GM21390 (cell line): ENCODE data around the gene LRP1.
A peak's percentile ranks its signal among the peaks of the same experiment; 100 is the strongest.

Experiments used
- ATAC-seq: cut with Tn5 transposase; IDR thresholded peaks from one replicate; pipeline ENCODE4 v1.9.1; 2021; ENCODE audit not compliant: unreplicated experiment

LRP1 gene

GRCh38 chr12:57127726-57128518, at the start of gene LRP1:
Gene LRP1 (plus strand): TSS chr12:57128483. CDS start chr12:57128965, 482 bp downstream.
- ATAC-seq: no peak

- peak; percentile 96 for ATAC-seq
Observed at GRCh38 chr12:57078519-57079404, 49.5 kb upstream of the LRP1 start, which contains the start of gene NEMP1. Gene NEMP1 (minus strand): TSS chr12:57078791. CDS start chr12:57078745, 46 bp downstream.

- ATAC-seq: no peak
Observed at GRCh38 chr12:57079821-57080220, 48.5 kb upstream of the LRP1 start.

GRCh38 chr12:57080855-57081254, 47.4 kb upstream of the LRP1 start:
- no peak for ATAC-seq

GRCh38 chr12:57085999-57086492, 42.2 kb upstream of the LRP1 start:
- no peak for ATAC-seq

GRCh38 chr12:57086493-57087009, 41.7 kb upstream of the LRP1 start:
- no peak for ATAC-seq

GRCh38 chr12:57087010-57087690, 41.1 kb upstream of the LRP1 start:
- ATAC-seq: peak; percentile 28

GRCh38 chr12:57087691-57088353, 40.5 kb upstream of the LRP1 start:
- ATAC-seq: peak; percentile 28

GRCh38 chr12:57088354-57089270, 39.7 kb upstream of the LRP1 start, which contains the start of gene NAB2:
Gene NAB2 (plus strand): TSS chr12:57089114. CDS start chr12:57089272, 158 bp downstream.
- ATAC-seq: peak; percentile 52

- ATAC-seq: no peak
Observed at GRCh38 chr12:57089271-57090245, 38.7 kb upstream of the LRP1 start.

GRCh38 chr12:57090490-57090889, 37.8 kb upstream of the LRP1 start:
- no peak for ATAC-seq

- ATAC-seq: no peak
Observed at GRCh38 chr12:57090924-57091637, 37.2 kb upstream of the LRP1 start.

GRCh38 chr12:57091638-57092528, 36.4 kb upstream of the LRP1 start:
- ATAC-seq: no peak

- ATAC-seq: no peak
Observed at GRCh38 chr12:57092529-57092862, 35.8 kb upstream of the LRP1 start.

- ATAC-seq: no peak
Observed at GRCh38 chr12:57092876-57093414, 35.3 kb upstream of the LRP1 start.
